Endodermal cell (in vitro differentiated cells): ENCODE results near the gene HOXA9. TPM values are rescaled to one million over a fixed set of nuclear protein-coding genes. Genes with fewer than 3 reads are reported as not detected.

Experiments
- DNase-seq: peaks from one replicate; pipeline ENCODE4 v3.0.0-alpha.2; 2017
- H3K27ac ChIP-seq: 2 replicates; pipeline ENCODE4 v1.5.1; 2013; ENCODE audit warnings: mild to moderate bottlenecking, low read depth, low read length, moderate library complexity
- H3K27me3 ChIP-seq: 2 replicates; pipeline ENCODE4 v1.6.1; 2013; ENCODE audit warnings: mild to moderate bottlenecking, low read length, moderate library complexity; ENCODE audit not compliant: insufficient read depth, control insufficient read depth, poor library complexity, severe bottlenecking
- H3K36me3 ChIP-seq: 2 replicates; pipeline ENCODE4 v1.7.0; 2013; ENCODE audit warnings: mild to moderate bottlenecking, low read length, moderate library complexity; ENCODE audit not compliant: control insufficient read depth, insufficient read depth
- H3K4me1 ChIP-seq: one replicate; pipeline ENCODE4 v1.7.0; 2013; ENCODE audit warnings: low read length; ENCODE audit not compliant: control insufficient read depth, insufficient read depth
- H3K4me3 ChIP-seq: 2 replicates; pipeline ENCODE4 v1.5.1; 2013; ENCODE audit warnings: mild to moderate bottlenecking, low read length, moderate library complexity
- H3K9ac ChIP-seq: 2 replicates; pipeline ENCODE4 v1.6.1; 2013; ENCODE audit warnings: mild to moderate bottlenecking, low read length, moderate library complexity; ENCODE audit not compliant: poor library complexity, severe bottlenecking; ENCODE audit errors: extremely low read depth
- H3K9me3 ChIP-seq: 2 replicates; pipeline ENCODE4 v1.6.1; 2013; ENCODE audit warnings: mild to moderate bottlenecking, low read length, moderate library complexity; ENCODE audit not compliant: control insufficient read depth
- H3K27ac Mint-ChIP-seq: 2 replicates; pipeline ENCODE4 v1.8.0; 2020; ENCODE audit warnings: mixed read lengths
- H3K27me3 Mint-ChIP-seq: 2 replicates; pipeline ENCODE4 v1.8.0; 2021; ENCODE audit warnings: mild to moderate bottlenecking, mixed read lengths; ENCODE audit not compliant: insufficient read depth
- H3K36me3 Mint-ChIP-seq: 2 replicates; pipeline ENCODE4 v1.8.0; 2020; ENCODE audit warnings: low read depth, mixed read lengths
- H3K4me1 Mint-ChIP-seq: 2 replicates; pipeline ENCODE4 v1.8.0; 2020; ENCODE audit warnings: mixed read lengths
- H3K4me3 Mint-ChIP-seq: 2 replicates; pipeline ENCODE4 v1.8.0; 2020; ENCODE audit warnings: mild to moderate bottlenecking, moderate library complexity, mixed read lengths
- H3K9me3 Mint-ChIP-seq: 2 replicates; pipeline ENCODE4 v1.8.0; 2020; ENCODE audit warnings: mild to moderate bottlenecking, mixed read lengths
- WGBS, 2 experiments: methylation state at CpG; one replicate each; pipeline versions ENCODE4 v1.1.5 to v1.1.7; 2013; ENCODE audit warnings: missing lambda C conversion rate in 2 of 2, mixed read lengths in 1 of 2; ENCODE audit not compliant: insufficient coverage in 1 of 2, insufficient read length in 1 of 2; 5-methylcytosine and 5-hydroxymethylcytosine counted together
- total RNA-seq, 2 donors: library from RNA; stranded (reverse); fragmentation: NEBNext Ultra II Directional in 1 of 2; extraction: Animal tissue kit (Norgen Biotek cat#: 25700) in 1 of 2; gene quantifications; 2 replicates in 1 of 2; 3 replicates in 1 of 2; pipeline ENCODE4 v1.2.1, GENCODE V29; 2021
- TF ChIP-seq, protein P1 (sequence below): fragments of 200-600 bp; sonication (generic); conservative IDR thresholded peaks from 2 replicates; pipeline ENCODE4 v1.5.0; 2021; ENCODE audit warnings: antibody characterized with exemption, mild to moderate bottlenecking

The HOXA9 gene
- total RNA-seq, 2 donors from 2014 or later: not detected

DNA sequence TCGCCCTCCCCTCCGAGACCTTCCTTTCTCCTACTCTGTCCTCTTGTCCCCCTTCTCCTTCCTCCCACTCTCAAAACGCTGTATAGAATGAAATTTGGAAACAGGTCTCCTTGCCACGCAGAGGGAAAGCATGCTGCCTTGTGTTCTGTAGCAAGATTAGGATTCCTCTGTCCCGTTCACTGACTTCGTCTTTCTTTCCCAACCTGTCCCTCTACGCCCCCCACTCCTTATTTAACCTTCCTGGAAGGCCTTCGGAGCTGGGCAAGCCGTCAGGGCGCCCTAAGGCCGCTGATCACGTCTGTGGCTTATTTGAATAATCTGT is 1.3 kb downstream of the HOXA9 start:
- Histone ChIP-seq H3K4me3 (no peak overlapping the region), H3K27ac (no peak overlapping the region), H3K9ac (no peak overlapping the region), H3K36me3 (no peaks in the 10 kb centered on the region), H3K4me1 (no peaks in the 10 kb centered on the region), H3K9me3 (peaks cover 9% of the 10 kb centered on the region), H3K27me3 (peaks cover 100% of the 10 kb centered on the region)
- DNase-seq: no peak
- WGBS, 2 experiments: 9 to 28% methylated on average over 4 to 12 of the region's 12 CpGs
- no peaks in the 10 kb centered on the region for H3K36me3 Mint-ChIP-seq
- H3K27me3 Mint-ChIP-seq: peaks cover 99% of the 10 kb centered on the region
- H3K9me3 Mint-ChIP-seq: peaks cover 8% of the 10 kb centered on the region
- TF ChIP-seq, protein P1, sequence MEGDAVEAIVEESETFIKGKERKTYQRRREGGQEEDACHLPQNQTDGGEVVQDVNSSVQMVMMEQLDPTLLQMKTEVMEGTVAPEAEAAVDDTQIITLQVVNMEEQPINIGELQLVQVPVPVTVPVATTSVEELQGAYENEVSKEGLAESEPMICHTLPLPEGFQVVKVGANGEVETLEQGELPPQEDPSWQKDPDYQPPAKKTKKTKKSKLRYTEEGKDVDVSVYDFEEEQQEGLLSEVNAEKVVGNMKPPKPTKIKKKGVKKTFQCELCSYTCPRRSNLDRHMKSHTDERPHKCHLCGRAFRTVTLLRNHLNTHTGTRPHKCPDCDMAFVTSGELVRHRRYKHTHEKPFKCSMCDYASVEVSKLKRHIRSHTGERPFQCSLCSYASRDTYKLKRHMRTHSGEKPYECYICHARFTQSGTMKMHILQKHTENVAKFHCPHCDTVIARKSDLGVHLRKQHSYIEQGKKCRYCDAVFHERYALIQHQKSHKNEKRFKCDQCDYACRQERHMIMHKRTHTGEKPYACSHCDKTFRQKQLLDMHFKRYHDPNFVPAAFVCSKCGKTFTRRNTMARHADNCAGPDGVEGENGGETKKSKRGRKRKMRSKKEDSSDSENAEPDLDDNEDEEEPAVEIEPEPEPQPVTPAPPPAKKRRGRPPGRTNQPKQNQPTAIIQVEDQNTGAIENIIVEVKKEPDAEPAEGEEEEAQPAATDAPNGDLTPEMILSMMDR: no peak
- H3K4me3 Mint-ChIP-seq: no peak overlapping the region
- H3K27ac Mint-ChIP-seq: no peak overlapping the region
- no peaks in the 10 kb centered on the region for H3K4me1 Mint-ChIP-seq

DNA sequence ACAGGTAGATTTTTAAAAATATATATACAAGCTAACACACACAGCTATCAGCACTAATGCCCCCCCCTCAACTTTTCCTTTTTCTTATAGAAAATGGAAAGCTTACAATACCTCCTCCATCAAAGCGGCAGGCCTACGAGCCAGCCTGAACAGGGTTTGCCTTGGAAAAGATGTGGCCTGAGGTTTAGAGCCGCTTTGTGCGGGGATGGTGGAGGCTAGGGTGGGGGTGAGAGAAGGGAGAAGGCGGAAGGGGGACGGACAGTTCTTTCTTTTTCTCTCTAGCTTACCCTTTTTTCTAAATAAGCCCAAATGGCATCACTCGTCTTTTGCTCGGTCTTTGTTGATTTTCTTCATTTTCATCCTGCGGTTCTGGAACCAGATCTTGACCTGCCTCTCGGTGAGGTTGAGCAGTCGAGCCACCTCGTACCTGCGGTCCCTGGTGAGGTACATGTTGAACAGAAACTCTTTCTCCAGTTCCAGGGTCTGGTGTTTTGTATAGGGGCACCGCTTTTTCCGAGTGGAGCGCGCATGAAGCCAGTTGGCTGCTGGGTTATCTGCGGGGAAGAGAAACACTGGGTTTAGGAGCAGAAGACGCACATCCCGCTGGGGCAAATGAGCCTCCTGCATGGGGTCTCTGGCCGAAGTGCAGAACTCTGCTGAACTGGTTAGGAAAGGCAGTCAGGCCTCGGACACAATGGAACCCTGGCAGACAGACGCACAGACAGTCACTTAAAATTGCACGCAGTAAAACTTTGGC is 1.9 kb downstream of the HOXA9 start:
- 23 to 24% methylated on average over 19 to 22 of the region's 24 CpGs for WGBS, 2 experiments
- no peak overlapping the region for H3K4me3 ChIP-seq
- peaks cover 100% of the 10 kb centered on the region for H3K27me3 ChIP-seq
- no peaks in the 10 kb centered on the region for H3K36me3 ChIP-seq
- H3K9me3 Mint-ChIP-seq: peaks cover 12% of the 10 kb centered on the region
- H3K27ac ChIP-seq: peak overlapping the region; percentile 38
- peaks cover 99% of the 10 kb centered on the region for H3K27me3 Mint-ChIP-seq
- peaks cover 14% of the 10 kb centered on the region for H3K9me3 ChIP-seq
- H3K27ac Mint-ChIP-seq: no peak overlapping the region
- no peak overlapping the region for H3K4me3 Mint-ChIP-seq
- no peak for DNase-seq
- H3K4me1 Mint-ChIP-seq: no peaks in the 10 kb centered on the region
- TF ChIP-seq, protein P1: no peak
- peaks cover 2% of the 10 kb centered on the region for H3K36me3 Mint-ChIP-seq
- H3K9ac ChIP-seq: no peak overlapping the region
- H3K4me1 ChIP-seq: no peaks in the 10 kb centered on the region

DNA sequence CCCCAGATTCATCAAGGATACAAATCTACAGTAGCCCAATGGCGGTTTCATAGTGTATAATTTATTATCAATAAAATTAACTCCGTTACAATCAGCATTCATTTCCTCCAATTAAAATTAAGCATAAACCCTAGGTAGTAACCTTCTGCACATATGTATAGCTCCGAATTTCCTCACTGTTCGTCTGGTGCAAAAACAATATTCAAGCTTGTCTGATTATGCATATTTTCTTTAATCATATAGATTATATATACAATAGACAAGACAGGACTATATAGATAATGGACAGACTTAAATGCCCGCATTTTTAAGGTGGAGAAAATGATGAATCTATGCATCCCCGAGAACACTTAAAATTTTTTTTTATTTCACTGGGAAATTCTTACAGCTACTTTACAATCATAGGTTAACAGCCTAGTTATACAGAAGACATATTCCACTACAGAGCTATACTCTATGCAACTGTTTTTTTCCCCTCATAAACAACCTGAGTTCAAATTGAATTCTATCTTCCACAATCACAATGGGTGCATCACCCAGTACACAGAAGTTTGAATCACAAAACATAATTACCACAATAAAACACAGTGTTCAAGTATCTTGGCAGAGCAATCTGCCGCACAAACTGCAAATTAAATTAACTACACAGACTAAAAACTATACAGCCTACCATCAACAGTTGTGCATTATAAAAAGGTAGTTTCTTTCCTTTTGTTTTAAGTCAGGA is 2.6 kb downstream of the HOXA9 start:
- H3K27me3 ChIP-seq: peaks cover 100% of the 10 kb centered on the region
- Mint-ChIP-seq H3K4me1 (no peaks in the 10 kb centered on the region), H3K4me3 (no peak overlapping the region), H3K27me3 (peaks cover 99% of the 10 kb centered on the region), H3K36me3 (peaks cover 2% of the 10 kb centered on the region), H3K9me3 (peaks cover 20% of the 10 kb centered on the region), H3K27ac (no peak overlapping the region)
- H3K27ac ChIP-seq: peak overlapping the region; percentile 38
- no peaks in the 10 kb centered on the region for H3K36me3 ChIP-seq
- TF ChIP-seq, protein P1: no peak
- no peak for DNase-seq
- H3K4me1 ChIP-seq: no peaks in the 10 kb centered on the region
- WGBS, 2 experiments: 68 to 93% methylated on average over 2 to 7 of the region's 7 CpGs
- peaks cover 17% of the 10 kb centered on the region for H3K9me3 ChIP-seq
- no peak overlapping the region for H3K9ac ChIP-seq
- no peak overlapping the region for H3K4me3 ChIP-seq
